ENCODE measurements around the gene TNNT1.
"Not testable (repeated sequence)": the region's sequence is repeated elsewhere in the genome, so short reads cannot be mapped to it uniquely, and the experiment has no call there.

The TNNT1 gene

DNA sequence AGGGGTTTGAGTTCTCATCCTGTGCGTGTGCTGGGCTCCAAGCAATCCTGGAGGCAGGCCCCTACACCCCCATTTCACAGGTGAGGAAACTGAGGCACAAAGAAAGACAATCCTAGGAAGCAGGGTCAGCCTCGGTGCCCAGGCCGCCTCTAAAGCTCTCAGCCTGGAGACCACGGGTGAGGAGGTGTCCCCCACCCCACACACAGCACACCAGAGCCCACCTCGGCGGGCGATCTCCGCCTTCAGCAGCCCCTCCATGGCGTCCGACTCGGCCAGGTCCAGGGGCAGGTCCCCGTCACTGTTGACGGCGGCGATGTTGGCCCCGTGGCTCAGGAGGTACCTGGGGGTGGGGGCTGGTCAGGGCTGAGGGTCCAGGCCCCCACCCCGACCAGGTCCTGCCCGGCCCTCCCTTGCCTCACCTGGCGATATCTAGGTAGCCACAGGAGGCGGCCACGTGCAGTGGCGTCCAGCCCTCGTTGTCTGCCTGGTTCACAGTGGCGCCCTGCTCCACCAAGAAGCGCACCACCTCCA lies 36.7 kb downstream of the TNNT1 start:
- Histone ChIP-seq H3K79me2 (peaks cover 33% of the 10 kb centered on the region), H3K9me3 (ENCODE audit: control insufficient read depth, low read length) (no peaks in the 10 kb centered on the region), H3K4me3 (ENCODE audit: low read depth, low read length) (no peak overlapping the region), H3K9ac (no peak overlapping the region), H3K4me1 (peaks cover 15% of the 10 kb centered on the region), H2AFZ (no peak overlapping the region), H3K36me3 (ENCODE audit: control insufficient read depth, insufficient read depth, low read length) (no peaks in the 10 kb centered on the region), H3K4me2 (ENCODE audit: low read length) (no peak overlapping the region), H3K27ac (peak overlapping the region; percentile 81), H3K27me3 (ENCODE audit: control insufficient read depth, insufficient read depth, low read length) (no peaks in the 10 kb centered on the region)
- TF ChIP-seq, protein P1, sequence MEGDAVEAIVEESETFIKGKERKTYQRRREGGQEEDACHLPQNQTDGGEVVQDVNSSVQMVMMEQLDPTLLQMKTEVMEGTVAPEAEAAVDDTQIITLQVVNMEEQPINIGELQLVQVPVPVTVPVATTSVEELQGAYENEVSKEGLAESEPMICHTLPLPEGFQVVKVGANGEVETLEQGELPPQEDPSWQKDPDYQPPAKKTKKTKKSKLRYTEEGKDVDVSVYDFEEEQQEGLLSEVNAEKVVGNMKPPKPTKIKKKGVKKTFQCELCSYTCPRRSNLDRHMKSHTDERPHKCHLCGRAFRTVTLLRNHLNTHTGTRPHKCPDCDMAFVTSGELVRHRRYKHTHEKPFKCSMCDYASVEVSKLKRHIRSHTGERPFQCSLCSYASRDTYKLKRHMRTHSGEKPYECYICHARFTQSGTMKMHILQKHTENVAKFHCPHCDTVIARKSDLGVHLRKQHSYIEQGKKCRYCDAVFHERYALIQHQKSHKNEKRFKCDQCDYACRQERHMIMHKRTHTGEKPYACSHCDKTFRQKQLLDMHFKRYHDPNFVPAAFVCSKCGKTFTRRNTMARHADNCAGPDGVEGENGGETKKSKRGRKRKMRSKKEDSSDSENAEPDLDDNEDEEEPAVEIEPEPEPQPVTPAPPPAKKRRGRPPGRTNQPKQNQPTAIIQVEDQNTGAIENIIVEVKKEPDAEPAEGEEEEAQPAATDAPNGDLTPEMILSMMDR (IDR thresholded peaks at IDR 0.05), result no peak

DNA sequence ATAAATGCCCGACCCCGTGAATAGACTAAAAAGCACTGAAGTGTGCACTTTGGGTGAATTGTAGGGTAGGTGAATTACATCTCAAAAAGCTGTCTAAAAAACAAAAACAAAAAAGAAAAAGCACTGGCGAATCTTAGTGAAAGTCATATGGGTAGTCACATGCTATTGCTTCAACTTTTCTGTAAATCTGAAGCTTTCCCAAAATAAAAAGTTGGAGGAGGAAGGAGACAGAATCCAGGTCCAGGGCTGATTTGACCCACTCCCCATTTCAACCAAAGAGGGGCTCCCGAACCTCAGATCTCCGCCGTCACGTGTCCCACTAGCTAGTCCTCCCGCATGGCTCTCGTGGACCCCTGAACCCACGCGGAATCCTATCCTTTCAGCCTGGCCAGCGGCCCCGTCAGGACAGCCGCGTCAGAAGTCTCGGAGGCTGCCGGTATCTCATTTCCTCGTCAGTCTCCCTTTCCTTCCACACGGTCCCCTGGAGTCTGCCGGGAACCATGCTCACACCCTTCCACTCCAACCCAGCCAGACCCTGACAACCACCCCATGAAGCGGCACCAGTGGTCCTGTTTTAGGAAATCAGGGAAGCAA lies 37.7 kb downstream of the TNNT1 start:
- no peak overlapping the region for H3K4me2 ChIP-seq (ENCODE audit: low read length)
- H3K36me3 ChIP-seq (ENCODE audit: control insufficient read depth, insufficient read depth, low read length), result no peaks in the 10 kb centered on the region
- H2AFZ ChIP-seq, result no peak overlapping the region
- H3K27ac ChIP-seq, result peak overlapping the region; percentile 36
- TF ChIP-seq, protein P1 (IDR thresholded peaks at IDR 0.05), result no peak
- H3K4me3 ChIP-seq (ENCODE audit: low read depth, low read length), result no peak overlapping the region
- peaks cover 15% of the 10 kb centered on the region for H3K4me1 ChIP-seq
- H3K9me3 ChIP-seq (ENCODE audit: control insufficient read depth, low read length), result no peaks in the 10 kb centered on the region
- no peaks in the 10 kb centered on the region for H3K27me3 ChIP-seq (ENCODE audit: control insufficient read depth, insufficient read depth, low read length)
- H3K9ac ChIP-seq, result no peak overlapping the region
- H3K79me2 ChIP-seq, result peaks cover 31% of the 10 kb centered on the region

DNA sequence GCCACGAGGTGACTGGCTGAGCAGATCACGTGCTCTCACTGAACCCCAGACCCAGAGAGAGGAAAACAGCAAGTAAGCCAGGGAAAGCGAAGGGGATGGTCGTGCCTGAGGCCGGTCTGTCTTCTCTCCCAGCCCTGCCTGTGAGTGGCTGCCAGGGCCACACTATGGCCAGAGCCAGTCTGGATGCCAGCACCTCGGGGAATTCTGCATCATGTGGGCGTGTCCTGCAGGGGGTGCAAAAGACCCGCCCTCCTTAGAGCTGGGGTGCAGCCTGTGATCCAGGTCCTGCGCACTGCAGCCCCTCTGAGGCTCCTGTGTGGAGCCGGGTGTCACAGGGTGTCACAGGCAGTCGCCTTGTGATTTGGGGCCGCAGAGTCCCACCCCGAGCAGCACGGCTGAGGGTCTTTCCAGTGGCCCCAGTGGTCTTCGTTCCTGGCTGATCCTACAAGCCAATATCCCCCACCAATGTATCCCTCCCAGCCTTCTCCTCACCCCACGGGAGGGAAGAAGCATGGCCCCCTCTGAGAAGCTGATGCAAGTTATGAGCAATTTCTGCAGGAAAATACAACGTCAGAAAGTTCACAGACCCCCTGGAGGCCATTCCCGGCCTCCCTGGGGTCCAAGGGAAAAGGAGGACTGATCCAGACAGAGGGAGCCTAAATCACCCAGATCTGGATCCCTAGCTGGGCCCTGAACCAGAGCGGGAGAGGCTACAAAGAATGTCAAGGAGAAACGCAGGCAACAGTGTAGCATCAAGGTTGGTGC lies 39.3 kb downstream of the TNNT1 start:
- H3K9ac ChIP-seq, result no peak overlapping the region
- no peak overlapping the region for H3K27ac ChIP-seq
- no peaks in the 10 kb centered on the region for H3K27me3 ChIP-seq (ENCODE audit: control insufficient read depth, insufficient read depth, low read length)
- H3K36me3 ChIP-seq (ENCODE audit: control insufficient read depth, insufficient read depth, low read length), result no peaks in the 10 kb centered on the region
- TF ChIP-seq, protein P1 (IDR thresholded peaks at IDR 0.05), result no peak
- no peak overlapping the region for H3K4me3 ChIP-seq (ENCODE audit: low read depth, low read length)
- no peak overlapping the region for H2AFZ ChIP-seq
- no peaks in the 10 kb centered on the region for H3K9me3 ChIP-seq (ENCODE audit: control insufficient read depth, low read length)
- H3K4me1 ChIP-seq, result peaks cover 9% of the 10 kb centered on the region
- H3K4me2 ChIP-seq (ENCODE audit: low read length), result no peak overlapping the region
- peaks cover 20% of the 10 kb centered on the region for H3K79me2 ChIP-seq

DNA sequence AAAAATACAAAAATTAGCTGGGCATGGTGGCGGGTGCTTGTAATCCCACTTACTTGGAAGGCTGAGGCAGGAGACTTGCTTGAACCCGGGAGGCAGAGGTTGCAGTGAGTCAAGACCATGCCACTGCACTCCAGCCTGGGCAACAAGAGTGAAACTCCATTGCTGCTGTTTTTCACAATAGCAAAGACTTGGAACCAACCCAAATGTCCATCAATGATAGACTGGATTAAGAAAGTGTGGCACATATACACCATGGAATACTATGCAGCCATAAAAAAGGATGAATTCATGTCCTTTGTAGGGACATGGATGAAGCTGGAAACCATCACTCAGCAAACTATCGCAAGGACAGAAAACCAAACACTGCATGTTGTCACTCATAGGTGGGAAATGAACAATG lies 41.8 kb downstream of the TNNT1 start:
- H3K27ac ChIP-seq; H3K36me3 ChIP-seq (ENCODE audit: control insufficient read depth, insufficient read depth, low read length); H3K4me2 ChIP-seq (ENCODE audit: low read length); H3K27me3 ChIP-seq (ENCODE audit: control insufficient read depth, insufficient read depth, low read length); H2AFZ ChIP-seq; H3K4me3 ChIP-seq (ENCODE audit: low read depth, low read length); H3K9ac ChIP-seq; H3K4me1 ChIP-seq; H3K9me3 ChIP-seq (ENCODE audit: control insufficient read depth, low read length): not testable (repeated sequence)
- peaks cover 11% of the 10 kb centered on the region for H3K79me2 ChIP-seq

DNA sequence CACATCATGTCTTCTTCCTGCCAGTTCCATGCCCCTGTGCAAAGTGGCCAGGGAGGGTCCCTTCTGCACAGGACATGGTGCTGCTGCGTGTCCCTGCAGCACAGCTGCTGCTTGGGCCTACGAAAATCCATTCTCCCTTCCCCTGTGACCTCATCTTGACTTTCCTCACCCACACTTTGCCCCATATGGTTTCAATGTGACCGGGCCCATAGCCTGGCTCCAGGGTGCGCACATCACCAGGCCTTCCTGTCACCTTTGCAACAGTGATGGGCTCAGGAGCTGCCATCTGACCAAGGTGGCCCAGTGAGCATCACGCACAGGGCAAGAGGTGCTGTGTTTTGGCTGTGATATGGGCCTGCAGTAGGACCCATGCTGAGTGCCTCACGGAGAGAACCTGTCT lies 42.4 kb downstream of the TNNT1 start:
- no peaks in the 10 kb centered on the region for H3K9me3 ChIP-seq (ENCODE audit: control insufficient read depth, low read length)
- H2AFZ ChIP-seq, result no peak overlapping the region
- H3K4me2 ChIP-seq (ENCODE audit: low read length), result no peak overlapping the region
- H3K79me2 ChIP-seq, result peaks cover 14% of the 10 kb centered on the region
- H3K36me3 ChIP-seq (ENCODE audit: control insufficient read depth, insufficient read depth, low read length), result no peaks in the 10 kb centered on the region
- H3K27ac ChIP-seq, result no peak overlapping the region
- H3K4me3 ChIP-seq (ENCODE audit: low read depth, low read length), result no peak overlapping the region
- no peaks in the 10 kb centered on the region for H3K4me1 ChIP-seq
- no peak overlapping the region for H3K9ac ChIP-seq
- TF ChIP-seq, protein P1 (IDR thresholded peaks at IDR 0.05), result no peak
- H3K27me3 ChIP-seq (ENCODE audit: control insufficient read depth, insufficient read depth, low read length), result no peaks in the 10 kb centered on the region
